Muscle layer of colon (tissue), 2 donors: ENCODE data around the gene KLHL29.

Source experiments
- H3K27ac ChIP-seq: one replicate; pipeline ENCODE4 v1.7.0; 2013; ENCODE audit warnings: low read depth, mild to moderate bottlenecking, low read length, moderate library complexity
- H3K27me3 ChIP-seq, 2 donors: one replicate each; pipeline ENCODE4 v1.7.0; 2013; ENCODE audit warnings: low read length in 2 of 2, mild to moderate bottlenecking in 2 of 2; ENCODE audit not compliant: insufficient read depth in 2 of 2, control insufficient read depth in 1 of 2
- H3K36me3 ChIP-seq: one replicate; pipeline ENCODE4 v1.7.0; 2013; ENCODE audit warnings: mild to moderate bottlenecking, low read length; ENCODE audit not compliant: insufficient read depth
- H3K4me1 ChIP-seq: one replicate; pipeline ENCODE4 v1.7.0; 2013; ENCODE audit warnings: mild to moderate bottlenecking, low read length; ENCODE audit not compliant: insufficient read depth
- H3K4me3 ChIP-seq, 2 donors: one replicate each; pipeline ENCODE4 v1.7.0; 2013; ENCODE audit warnings: low read length in 2 of 2, low read depth in 1 of 2, mild to moderate bottlenecking in 1 of 2, moderate library complexity in 1 of 2
- H3K9ac ChIP-seq: one replicate; pipeline ENCODE4 v1.7.0; 2013; ENCODE audit warnings: low read length
- H3K9me3 ChIP-seq: one replicate; pipeline ENCODE4 v1.7.0; 2013; ENCODE audit warnings: mild to moderate bottlenecking, low read length
- donor health status: abdominal sarcoma.
- donor health status: Adenocarcinoma of cecum.

The KLHL29 gene

DNA sequence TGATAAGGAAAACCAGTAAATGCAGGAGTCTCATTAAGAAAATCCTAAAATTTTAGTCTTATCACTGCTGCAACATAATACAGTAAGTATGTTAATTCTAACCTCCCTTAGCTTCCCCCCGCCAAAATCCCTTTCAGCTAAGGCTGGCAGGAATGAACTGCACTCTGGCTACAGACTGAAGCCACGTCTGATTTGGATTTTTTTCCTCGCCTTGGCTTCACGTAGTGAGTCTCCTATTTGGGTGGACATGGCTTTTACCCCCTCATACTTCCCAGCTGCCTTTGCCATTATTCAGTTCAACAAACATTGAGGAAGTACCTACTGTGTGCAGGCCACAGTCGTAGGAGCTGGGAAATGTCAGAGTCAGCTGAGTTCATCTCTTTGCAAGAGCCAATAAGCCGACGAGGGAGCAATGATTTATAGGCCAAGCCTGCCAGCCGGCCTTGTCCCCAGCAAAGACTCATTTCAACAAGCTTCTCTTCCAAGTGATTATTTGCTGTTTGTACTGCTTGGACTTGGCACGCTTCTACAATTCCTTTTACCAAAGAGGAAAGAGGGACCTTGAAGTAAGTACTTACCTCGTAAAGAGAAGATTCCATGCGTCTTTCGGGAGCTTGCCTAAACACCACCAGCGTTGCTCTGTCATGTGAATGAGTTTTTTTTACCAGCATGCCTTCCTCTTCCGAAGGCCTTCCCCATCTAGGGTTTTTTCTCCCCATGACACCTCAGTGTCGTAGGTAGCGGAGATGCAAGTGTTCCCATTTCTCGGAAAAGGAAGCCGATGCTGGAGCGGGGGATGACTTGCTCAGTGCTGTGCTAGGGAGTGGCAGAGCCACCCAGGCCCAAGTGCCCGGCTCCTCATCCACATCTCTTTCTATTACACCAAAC, 138.6 kb downstream of the KLHL29 start:
- no peaks in the 10 kb centered on the region for H3K36me3 ChIP-seq
- peak overlapping the region; percentile 93 for H3K27ac ChIP-seq
- no peaks in the 10 kb centered on the region for H3K27me3 ChIP-seq
- no peaks in the 10 kb centered on the region for H3K9me3 ChIP-seq
- H3K9ac ChIP-seq: peak overlapping the region; percentile 56
- peaks cover 42% of the 10 kb centered on the region for H3K4me1 ChIP-seq
- no peak overlapping the region for H3K4me3 ChIP-seq

DNA sequence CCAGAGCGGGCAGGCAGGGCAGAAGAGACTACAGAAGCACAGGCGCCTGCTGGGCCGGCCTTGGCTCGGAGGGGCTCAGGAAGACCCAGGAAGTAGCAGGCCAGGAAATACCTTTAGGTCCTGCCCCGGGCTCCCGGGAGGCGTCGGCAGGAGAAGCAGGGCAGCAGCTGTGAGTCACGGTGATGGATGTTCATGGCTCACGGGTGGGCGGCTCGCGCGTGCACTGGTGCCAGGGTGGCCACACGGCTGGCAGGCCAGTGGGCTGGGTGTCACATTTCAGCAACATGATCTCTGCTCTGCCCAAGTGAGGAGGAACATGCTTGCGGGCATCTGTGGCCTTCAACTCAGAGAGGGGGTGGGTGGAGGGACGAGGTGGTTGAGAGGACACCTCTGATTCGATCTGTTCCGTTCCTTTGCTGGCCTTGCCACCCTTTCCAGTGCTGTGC, 139.3 kb downstream of the KLHL29 start:
- Histone ChIP-seq H3K27me3 (no peaks in the 10 kb centered on the region), H3K4me3 (no peak overlapping the region), H3K27ac (peak overlapping the region; percentile 93), H3K36me3 (no peaks in the 10 kb centered on the region), H3K9ac (peak overlapping the region; percentile 56), H3K4me1 (peaks cover 36% of the 10 kb centered on the region), H3K9me3 (no peaks in the 10 kb centered on the region)

DNA sequence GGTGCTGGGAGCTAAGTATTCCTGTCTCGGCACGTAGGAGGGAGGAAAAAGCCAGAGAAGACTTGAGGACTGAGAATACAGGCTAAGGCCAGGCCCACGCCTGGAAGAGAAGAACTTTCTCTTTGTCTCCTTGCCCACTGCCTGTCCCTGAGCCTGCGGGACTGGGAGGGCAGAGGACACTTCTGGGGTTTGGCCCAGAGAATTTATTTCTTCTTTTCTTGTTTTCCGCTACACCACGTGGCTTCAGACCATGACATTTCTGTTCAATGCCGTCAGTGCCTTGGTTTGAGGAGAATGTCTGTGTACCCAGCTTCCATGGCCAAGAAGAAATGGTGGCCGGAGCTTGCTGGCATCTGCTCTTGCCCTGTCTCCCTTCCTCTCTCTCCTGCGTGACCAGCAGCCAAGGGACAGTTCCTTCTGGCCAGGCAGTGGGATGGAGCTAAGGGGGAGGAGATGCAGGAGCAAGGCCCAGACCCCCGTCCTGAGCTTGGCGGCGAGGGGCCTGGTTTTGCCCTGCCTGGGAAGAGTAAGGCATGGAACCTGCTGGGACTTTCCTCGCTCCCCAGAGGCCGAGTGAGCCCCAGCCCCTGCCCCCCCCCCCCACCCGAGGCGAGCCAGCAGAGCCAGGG, 140.3 kb downstream of the KLHL29 start:
- peaks cover 33% of the 10 kb centered on the region for H3K4me1 ChIP-seq
- no peaks in the 10 kb centered on the region for H3K36me3 ChIP-seq
- no peak overlapping the region for H3K4me3 ChIP-seq
- no peaks in the 10 kb centered on the region for H3K9me3 ChIP-seq
- H3K27ac ChIP-seq: peak overlapping the region; percentile 93
- H3K27me3 ChIP-seq: no peaks in the 10 kb centered on the region
- peak overlapping the region; percentile 56 for H3K9ac ChIP-seq

DNA sequence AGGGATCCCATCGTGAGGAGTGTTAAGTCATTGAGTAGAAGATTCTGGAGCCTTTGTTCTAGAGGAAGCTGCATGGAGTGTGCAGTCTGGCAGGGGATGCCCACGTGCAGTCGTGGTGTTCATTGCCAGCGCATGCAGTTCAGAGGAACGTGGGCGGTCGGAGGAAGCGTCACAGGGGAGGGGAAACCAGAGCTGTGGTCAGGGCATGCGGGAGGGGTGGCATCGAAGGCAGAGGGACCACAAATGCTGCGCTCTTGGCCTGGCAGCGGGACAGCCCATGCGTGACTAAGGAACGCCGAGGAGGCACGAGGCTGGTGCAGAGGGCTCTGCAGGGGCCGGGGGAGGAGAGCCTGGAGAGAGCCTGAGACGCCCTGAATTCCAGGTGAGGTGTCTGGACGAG, 141.1 kb downstream of the KLHL29 start:
- no peaks in the 10 kb centered on the region for H3K36me3 ChIP-seq
- H3K4me1 ChIP-seq: peaks cover 33% of the 10 kb centered on the region
- H3K4me3 ChIP-seq: no peak overlapping the region
- no peak overlapping the region for H3K9ac ChIP-seq
- H3K27ac ChIP-seq: no peak overlapping the region
- no peaks in the 10 kb centered on the region for H3K27me3 ChIP-seq
- no peaks in the 10 kb centered on the region for H3K9me3 ChIP-seq

DNA sequence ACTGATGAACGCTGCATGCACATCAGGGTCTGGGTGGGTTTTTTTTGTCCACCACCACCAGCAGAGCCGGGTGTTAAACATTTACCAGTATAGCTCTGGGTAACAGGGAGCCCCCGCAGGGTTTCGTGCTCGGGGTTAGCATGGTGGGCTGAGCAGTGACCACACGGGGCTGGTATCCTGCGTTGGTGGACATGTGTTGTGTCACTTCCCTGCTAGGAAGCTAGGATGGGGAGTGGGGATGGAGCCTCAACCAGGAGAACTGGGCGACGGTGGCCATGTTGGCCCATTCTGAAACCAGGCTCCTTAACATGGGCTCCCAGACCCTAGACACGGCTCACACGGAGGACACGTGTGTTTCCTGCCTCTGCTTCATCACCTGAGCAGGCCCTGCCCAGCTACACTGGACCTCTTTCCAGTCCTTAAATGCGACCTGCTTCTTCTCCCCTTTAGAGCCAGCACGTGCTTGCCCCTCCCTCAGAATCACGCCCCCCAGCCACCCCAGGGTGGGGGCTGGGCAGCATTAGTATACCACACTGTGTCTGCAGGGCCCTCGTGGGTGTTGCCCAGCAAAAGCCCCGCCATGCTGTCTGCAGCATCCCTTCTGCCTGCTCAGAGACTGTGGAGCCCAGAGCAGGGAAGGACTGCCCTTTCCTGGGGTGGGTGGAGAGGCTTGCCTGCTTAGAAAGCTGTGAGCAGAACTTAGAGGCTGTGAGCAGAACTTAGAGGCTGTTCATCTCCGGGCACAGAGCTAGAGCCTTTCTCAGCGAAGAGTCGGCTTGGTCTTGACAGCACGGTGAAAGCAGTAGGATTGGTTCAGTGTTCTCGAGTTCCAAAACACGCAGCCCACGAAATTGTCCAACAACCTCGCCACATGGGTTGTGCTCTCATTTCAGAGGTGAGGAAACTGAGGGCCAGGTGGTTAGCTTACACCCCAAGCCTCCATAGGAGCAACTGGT, 142.1 kb downstream of the KLHL29 start:
- Histone ChIP-seq H3K27me3 (no peaks in the 10 kb centered on the region), H3K4me3 (no peak overlapping the region), H3K4me1 (peaks cover 41% of the 10 kb centered on the region), H3K36me3 (no peaks in the 10 kb centered on the region), H3K9ac (no peak overlapping the region), H3K27ac (no peak overlapping the region), H3K9me3 (no peaks in the 10 kb centered on the region)

DNA sequence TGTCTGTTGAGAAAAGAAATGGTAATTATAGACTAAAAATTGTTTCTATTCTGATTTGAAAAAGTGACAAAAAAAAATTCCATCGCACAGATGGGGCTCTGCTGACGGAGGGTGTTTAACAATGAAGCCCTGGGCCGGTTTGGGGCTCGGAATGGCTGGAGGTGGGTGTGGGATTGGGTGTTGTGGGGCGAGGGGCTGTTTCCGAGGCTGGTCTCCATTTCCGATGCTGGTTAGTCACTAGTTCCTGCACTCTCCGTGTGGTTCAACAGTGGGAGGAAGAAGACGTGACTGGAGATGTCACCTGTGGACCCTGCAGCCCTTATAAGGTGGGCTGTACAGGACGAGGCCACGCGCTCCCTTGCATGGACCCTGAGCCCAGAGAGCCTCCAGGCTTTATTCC, 143.2 kb downstream of the KLHL29 start:
- Histone ChIP-seq H3K4me3 (no peak overlapping the region), H3K27ac (no peak overlapping the region), H3K9me3 (no peaks in the 10 kb centered on the region), H3K4me1 (peaks cover 42% of the 10 kb centered on the region), H3K27me3 (no peaks in the 10 kb centered on the region), H3K9ac (no peak overlapping the region), H3K36me3 (no peaks in the 10 kb centered on the region)

DNA sequence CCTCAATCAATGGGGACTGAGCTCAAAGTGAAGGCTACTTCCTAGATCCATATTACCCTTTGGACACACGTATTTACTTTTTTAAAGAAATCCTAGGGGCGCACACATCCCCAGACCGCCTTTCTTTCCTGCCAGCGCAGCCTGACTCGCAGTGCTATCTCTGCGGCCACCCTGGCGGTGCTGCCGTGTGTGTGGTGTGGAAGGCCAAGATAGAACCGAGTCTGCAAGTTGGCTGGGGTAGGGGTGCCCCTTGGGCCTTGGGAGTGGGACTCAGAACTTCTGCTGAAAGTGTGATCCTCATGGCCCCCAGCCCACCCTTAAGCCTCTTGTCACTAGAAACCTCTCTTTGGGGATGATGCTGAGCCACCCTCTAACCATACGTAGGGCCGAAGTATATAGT, 143.7 kb downstream of the KLHL29 start:
- H3K9ac ChIP-seq: no peak overlapping the region
- H3K27me3 ChIP-seq: no peaks in the 10 kb centered on the region
- H3K4me3 ChIP-seq: no peak overlapping the region
- H3K9me3 ChIP-seq: no peaks in the 10 kb centered on the region
- no peak overlapping the region for H3K27ac ChIP-seq
- no peaks in the 10 kb centered on the region for H3K36me3 ChIP-seq
- H3K4me1 ChIP-seq: peaks cover 42% of the 10 kb centered on the region

DNA sequence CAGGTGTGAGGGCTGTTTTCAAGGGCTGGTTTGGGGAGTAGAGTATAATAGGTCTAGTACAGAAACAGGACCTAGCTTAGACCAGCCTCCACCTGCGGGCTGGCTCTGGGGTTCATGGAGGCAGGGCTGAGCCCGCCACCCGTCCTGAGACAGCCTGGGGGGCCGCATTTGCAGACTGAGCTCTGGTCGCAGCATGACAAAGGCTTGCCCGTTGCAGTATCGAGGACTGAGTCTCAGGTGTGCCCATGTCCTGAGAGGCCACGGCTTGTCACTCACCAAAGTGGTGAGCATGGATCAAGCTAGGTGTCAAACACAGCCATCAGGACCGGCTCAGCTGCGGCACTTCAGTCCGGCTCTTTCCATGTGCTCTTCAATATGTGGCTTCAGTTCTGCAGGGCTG, 144.7 kb downstream of the KLHL29 start:
- no peak overlapping the region for H3K9ac ChIP-seq
- H3K27me3 ChIP-seq: no peaks in the 10 kb centered on the region
- H3K36me3 ChIP-seq: no peaks in the 10 kb centered on the region
- H3K9me3 ChIP-seq: no peaks in the 10 kb centered on the region
- H3K4me3 ChIP-seq: no peak overlapping the region
- H3K4me1 ChIP-seq: peaks cover 39% of the 10 kb centered on the region
- H3K27ac ChIP-seq: no peak overlapping the region

DNA sequence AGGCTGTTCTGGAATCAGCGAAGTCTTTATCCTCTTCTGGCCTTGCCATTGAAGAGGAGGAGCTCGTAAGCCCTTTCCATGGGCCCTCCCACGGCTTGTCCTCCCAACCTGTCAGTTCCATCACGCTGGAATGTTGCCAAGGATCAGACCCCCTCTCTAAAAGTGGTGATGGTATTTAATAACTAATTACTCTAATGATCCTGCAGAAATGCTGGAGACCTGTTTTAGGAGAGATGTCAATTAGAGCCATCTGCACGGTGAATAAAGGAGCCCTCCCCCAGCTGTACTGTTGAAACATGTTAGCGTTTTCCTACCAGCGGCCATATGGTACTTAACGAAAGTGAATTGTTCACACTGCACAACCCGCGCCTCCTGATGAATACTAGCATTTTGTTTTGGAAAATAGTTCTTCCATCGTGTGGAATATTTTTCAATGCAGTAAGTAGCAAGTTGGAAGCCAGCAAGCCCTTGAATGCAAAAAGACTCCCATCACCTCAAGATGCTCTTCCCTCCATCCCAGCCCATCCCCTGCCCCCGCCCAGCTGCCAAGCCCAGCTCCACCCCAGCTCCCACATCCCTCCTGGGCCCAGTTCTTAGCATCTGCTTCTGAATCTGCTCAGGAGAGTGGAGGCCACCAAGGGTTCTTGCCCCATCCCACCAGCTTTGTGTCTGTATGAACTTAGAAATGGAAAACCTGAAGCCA, 145.4 kb downstream of the KLHL29 start:
- H3K36me3 ChIP-seq: no peaks in the 10 kb centered on the region
- H3K9me3 ChIP-seq: no peaks in the 10 kb centered on the region
- no peaks in the 10 kb centered on the region for H3K27me3 ChIP-seq
- no peak overlapping the region for H3K9ac ChIP-seq
- H3K4me1 ChIP-seq: peaks cover 32% of the 10 kb centered on the region
- H3K4me3 ChIP-seq: no peak overlapping the region
- no peak overlapping the region for H3K27ac ChIP-seq

DNA sequence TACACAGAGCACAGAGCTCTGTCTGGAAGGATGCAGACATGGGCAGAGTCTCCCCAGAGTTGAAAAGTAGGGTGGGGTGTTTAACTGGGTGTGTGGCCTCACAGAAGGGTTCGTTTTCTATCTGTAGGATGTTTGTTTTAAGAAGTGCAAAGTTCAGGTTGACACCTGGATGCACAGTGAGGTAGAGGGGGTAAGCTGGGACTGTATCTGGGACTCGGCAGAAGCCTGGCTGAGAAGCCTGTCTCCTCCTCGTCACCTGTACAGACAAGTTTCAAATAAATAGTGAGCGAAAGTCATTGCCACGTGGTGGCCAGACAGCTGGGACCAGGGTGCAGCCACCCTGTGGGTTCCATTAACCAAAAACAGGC, 145.9 kb downstream of the KLHL29 start:
- H3K27me3 ChIP-seq: no peaks in the 10 kb centered on the region
- no peaks in the 10 kb centered on the region for H3K36me3 ChIP-seq
- no peak overlapping the region for H3K4me3 ChIP-seq
- no peak overlapping the region for H3K27ac ChIP-seq
- H3K9ac ChIP-seq: no peak overlapping the region
- H3K9me3 ChIP-seq: no peaks in the 10 kb centered on the region
- peaks cover 31% of the 10 kb centered on the region for H3K4me1 ChIP-seq

DNA sequence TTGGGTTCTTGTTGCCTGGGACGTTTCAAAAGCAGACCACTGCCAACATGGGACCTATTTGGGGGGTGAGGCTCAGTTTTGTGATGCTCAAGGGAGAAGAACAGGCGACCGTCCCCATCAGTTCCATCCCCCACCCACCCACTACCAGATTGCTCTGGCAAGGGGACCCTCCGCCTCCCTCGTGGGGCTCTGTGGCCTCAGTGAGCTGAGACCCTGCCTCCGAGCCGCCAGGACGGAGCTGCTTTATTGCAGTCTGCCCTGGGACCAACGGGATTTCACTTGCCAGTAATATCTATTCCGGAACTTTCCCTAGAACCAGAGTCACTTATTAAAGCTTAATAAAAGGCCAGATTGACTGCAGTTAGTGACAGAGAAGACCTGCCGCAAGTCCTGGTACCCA, 146.3 kb downstream of the KLHL29 start:
- no peaks in the 10 kb centered on the region for H3K9me3 ChIP-seq
- peaks cover 34% of the 10 kb centered on the region for H3K4me1 ChIP-seq
- peak overlapping the region; percentile 79 for H3K27ac ChIP-seq
- H3K36me3 ChIP-seq: no peaks in the 10 kb centered on the region
- H3K4me3 ChIP-seq: no peak overlapping the region
- no peaks in the 10 kb centered on the region for H3K27me3 ChIP-seq
- H3K9ac ChIP-seq: no peak overlapping the region
